Neural progenitor cell (in vitro differentiated cells): ENCODE measurements around the gene LY6G6D. TPM values are rescaled to one million over a fixed set of nuclear protein-coding genes. Genes with fewer than 3 reads are reported as not detected.

Experiments used
- DNase-seq: peaks from one replicate; pipeline ENCODE4 v3.0.0-alpha.2; 2016; ENCODE audit warnings: low spot score
- H2AFZ ChIP-seq: fragments of 200-600 bp; sonication (generic); replicated peaks from 2 replicates; pipeline ENCODE4 v1.6.1; 2016; ENCODE audit warnings: antibody characterized with exemption
- H3F3A ChIP-seq: fragments of 200-600 bp; sonication (generic); 2 replicates; pipeline ENCODE4 v1.6.1; 2016; ENCODE audit warnings: antibody characterized with exemption, low read depth
- H3K27ac ChIP-seq: fragments of 200-600 bp; sonication (generic); 2 replicates; pipeline ENCODE4 v1.5.1; 2016; ENCODE audit warnings: mild to moderate bottlenecking
- H3K27me3 ChIP-seq: fragments of 200-600 bp; sonication (generic); 2 replicates; pipeline ENCODE4 v1.6.1; 2016; ENCODE audit warnings: mild to moderate bottlenecking, moderate library complexity
- H3K36me3 ChIP-seq: fragments of 200-600 bp; sonication (generic); 2 replicates; pipeline ENCODE4 v1.5.1; 2016
- H3K4me1 ChIP-seq: fragments of 200-600 bp; sonication (generic); 2 replicates; pipeline ENCODE4 v1.6.1; 2016; ENCODE audit warnings: mixed run types
- H3K4me2 ChIP-seq: fragments of 200-600 bp; sonication (generic); 2 replicates; pipeline ENCODE4 v1.6.1; 2016
- H3K4me3 ChIP-seq: fragments of 200-600 bp; sonication (generic); 2 replicates; pipeline ENCODE4 v1.5.1; 2016
- H3K79me2 ChIP-seq: fragments of 200-600 bp; sonication (generic); 2 replicates; pipeline ENCODE4 v1.6.1; 2016; ENCODE audit warnings: low read depth
- H3K9ac ChIP-seq: fragments of 200-600 bp; sonication (generic); 2 replicates; pipeline ENCODE4 v1.6.1; 2016
- H3K9me3 ChIP-seq: fragments of 200-600 bp; sonication (generic); 2 replicates; pipeline ENCODE4 v1.5.1; 2016; ENCODE audit warnings: low read depth
- H4K20me1 ChIP-seq: fragments of 200-600 bp; sonication (generic); 2 replicates; pipeline ENCODE4 v1.6.1; 2016; ENCODE audit warnings: low read depth
- H3K27ac Mint-ChIP-seq: 3 replicates; pipeline ENCODE4 v1.8.0; 2021; ENCODE audit warnings: mixed read lengths
- H3K27me3 Mint-ChIP-seq: 2 replicates; pipeline ENCODE4 v1.8.0; 2022; ENCODE audit warnings: low read depth, mild to moderate bottlenecking, inconsistent platforms, moderate library complexity, mixed read lengths; ENCODE audit not compliant: insufficient read depth
- H3K36me3 Mint-ChIP-seq: 3 replicates; pipeline ENCODE4 v1.8.0; 2021; ENCODE audit warnings: mixed read lengths
- H3K4me1 Mint-ChIP-seq: 3 replicates; pipeline ENCODE4 v1.8.0; 2021; ENCODE audit warnings: mixed read lengths
- H3K4me3 Mint-ChIP-seq: 3 replicates; pipeline ENCODE4 v1.8.0; 2021; ENCODE audit warnings: mild to moderate bottlenecking, moderate library complexity, mixed read lengths
- H3K9me3 Mint-ChIP-seq: 3 replicates; pipeline ENCODE4 v1.8.0; 2020; ENCODE audit warnings: mixed read lengths
- EZH2 ChIP-seq: fragments of 200-600 bp; sonication (generic); IDR thresholded peaks from 2 replicates; pipeline ENCODE4 v1.6.1; 2017; ENCODE audit warnings: antibody characterized with exemption, mild to moderate bottlenecking, moderate library complexity
- EZH2phosphoT487 ChIP-seq: fragments of 200-600 bp; sonication (generic); IDR thresholded peaks from 2 replicates; pipeline ENCODE4 v1.6.1; 2017; ENCODE audit warnings: antibody characterized with exemption
- total RNA-seq: library from RNA; depleted of rRNA; stranded (reverse); fragments of >200 nt; gene quantifications from 2 replicates; pipeline ENCODE4 v1.2.3, GENCODE V29; 2015; ENCODE audit warnings: low replicate concordance
- TF ChIP-seq, protein P1 (sequence below): fragments of 200-600 bp; sonication (generic); IDR thresholded peaks from 2 replicates; pipeline ENCODE4 v1.5.1; 2017; ENCODE audit warnings: antibody characterized with exemption, mild to moderate bottlenecking

The LY6G6D gene
- total RNA-seq, 1 donor from 2014 or later = 0.90 TPM

DNA sequence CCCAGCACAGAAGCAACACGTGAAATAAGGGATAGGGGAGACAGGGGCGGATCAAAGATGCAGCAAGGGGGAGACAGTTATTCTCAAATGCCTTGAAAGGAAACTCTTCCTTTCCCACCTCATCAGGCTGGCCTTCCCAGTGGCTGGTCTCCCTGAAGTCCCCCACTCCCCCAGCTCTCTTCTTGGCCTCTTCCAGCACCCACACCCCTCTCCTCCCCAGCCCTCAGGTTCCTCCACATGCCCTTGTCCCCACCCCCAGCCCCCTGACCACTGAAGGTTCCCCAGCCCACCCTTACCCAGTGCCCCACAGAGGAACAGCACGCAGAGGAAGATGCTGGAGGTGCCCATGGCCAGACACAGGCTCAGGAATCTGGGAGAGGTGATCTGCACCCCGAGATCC, 1.7 kb upstream of the LY6G6D start:
- H2AFZ ChIP-seq = peak overlapping the region; percentile 75
- H3K79me2 ChIP-seq = no peaks in the 10 kb centered on the region

DNA sequence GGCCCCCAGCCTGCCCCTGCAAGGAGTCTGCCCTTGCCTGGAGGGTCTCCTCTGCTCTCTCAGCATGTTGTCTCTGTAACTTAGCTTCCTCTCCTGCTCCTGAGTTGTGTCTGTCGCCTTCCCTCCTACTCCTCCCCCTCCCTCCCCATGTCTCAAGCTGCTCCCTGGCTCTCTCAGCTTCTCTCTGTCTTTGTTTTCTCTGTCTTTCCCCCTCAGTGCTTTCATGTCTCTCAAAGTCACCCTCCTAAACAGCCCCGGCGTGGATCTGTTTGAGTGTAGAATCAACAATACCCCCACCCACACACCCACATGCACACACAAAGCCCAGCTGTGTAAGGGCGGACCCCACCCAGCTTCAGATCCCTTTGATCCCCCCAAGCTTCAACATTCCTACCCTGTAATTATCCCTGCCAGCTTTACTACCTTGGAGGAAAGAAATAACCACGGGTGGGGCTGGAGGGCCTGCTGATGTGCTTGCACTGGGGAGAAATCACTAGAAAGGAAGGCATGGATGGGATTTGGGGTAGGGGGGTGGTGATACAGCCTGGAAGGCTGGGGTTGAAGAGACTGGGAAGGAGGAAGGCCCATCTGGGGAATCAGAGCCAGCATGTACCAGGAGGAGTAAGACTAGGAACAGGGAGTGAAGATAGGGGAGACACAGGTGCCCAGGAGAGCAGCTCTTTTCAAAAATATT, 1.0 kb upstream of the LY6G6D start:
- Histone ChIP-seq H3K4me1 (peaks cover 25% of the 10 kb centered on the region), H3K4me3 (no peak overlapping the region), H3K27me3 (no peaks in the 10 kb centered on the region), H4K20me1 (no peaks in the 10 kb centered on the region), H3F3A (peaks cover 21% of the 10 kb centered on the region), H3K27ac (peak overlapping the region; percentile 57), H3K4me2 (peak overlapping the region; percentile 64), H3K79me2 (no peaks in the 10 kb centered on the region), H2AFZ (peak overlapping the region; percentile 75), H3K36me3 (no peaks in the 10 kb centered on the region), H3K9me3 (no peaks in the 10 kb centered on the region), H3K9ac (no peak overlapping the region)
- Mint-ChIP-seq H3K4me3 (peak overlapping the region; percentile 71), H3K9me3 (no peaks in the 10 kb centered on the region), H3K36me3 (no peaks in the 10 kb centered on the region), H3K27me3 (peaks cover 19% of the 10 kb centered on the region), H3K4me1 (peaks cover 49% of the 10 kb centered on the region), H3K27ac (peak overlapping the region; percentile 97)
- no peak for TF ChIP-seq EZH2
- TF ChIP-seq, protein P1, sequence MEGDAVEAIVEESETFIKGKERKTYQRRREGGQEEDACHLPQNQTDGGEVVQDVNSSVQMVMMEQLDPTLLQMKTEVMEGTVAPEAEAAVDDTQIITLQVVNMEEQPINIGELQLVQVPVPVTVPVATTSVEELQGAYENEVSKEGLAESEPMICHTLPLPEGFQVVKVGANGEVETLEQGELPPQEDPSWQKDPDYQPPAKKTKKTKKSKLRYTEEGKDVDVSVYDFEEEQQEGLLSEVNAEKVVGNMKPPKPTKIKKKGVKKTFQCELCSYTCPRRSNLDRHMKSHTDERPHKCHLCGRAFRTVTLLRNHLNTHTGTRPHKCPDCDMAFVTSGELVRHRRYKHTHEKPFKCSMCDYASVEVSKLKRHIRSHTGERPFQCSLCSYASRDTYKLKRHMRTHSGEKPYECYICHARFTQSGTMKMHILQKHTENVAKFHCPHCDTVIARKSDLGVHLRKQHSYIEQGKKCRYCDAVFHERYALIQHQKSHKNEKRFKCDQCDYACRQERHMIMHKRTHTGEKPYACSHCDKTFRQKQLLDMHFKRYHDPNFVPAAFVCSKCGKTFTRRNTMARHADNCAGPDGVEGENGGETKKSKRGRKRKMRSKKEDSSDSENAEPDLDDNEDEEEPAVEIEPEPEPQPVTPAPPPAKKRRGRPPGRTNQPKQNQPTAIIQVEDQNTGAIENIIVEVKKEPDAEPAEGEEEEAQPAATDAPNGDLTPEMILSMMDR = no peak
- TF ChIP-seq EZH2phosphoT487 = no peak
- peak; percentile 62 for DNase-seq

More for the DNA sequence above, 1.7 kb upstream of the LY6G6D start:
- Mint-ChIP-seq H3K27ac (peak overlapping the region; percentile 97), H3K4me1 (peaks cover 49% of the 10 kb centered on the region), H3K9me3 (no peaks in the 10 kb centered on the region), H3K27me3 (peaks cover 19% of the 10 kb centered on the region), H3K4me3 (peak overlapping the region; percentile 16), H3K36me3 (no peaks in the 10 kb centered on the region)
- Histone ChIP-seq H3K27ac (no peak overlapping the region), H4K20me1 (no peaks in the 10 kb centered on the region), H3K9me3 (no peaks in the 10 kb centered on the region), H3K36me3 (no peaks in the 10 kb centered on the region), H3K4me2 (peak overlapping the region; percentile 64), H3K4me3 (no peak overlapping the region), H3F3A (peaks cover 21% of the 10 kb centered on the region), H3K4me1 (peaks cover 25% of the 10 kb centered on the region), H3K27me3 (no peaks in the 10 kb centered on the region), H3K9ac (no peak overlapping the region)
- TF ChIP-seq, protein P1 = no peak
- TF ChIP-seq EZH2 (no peak), EZH2phosphoT487 (no peak)
- DNase-seq = no peak

DNA sequence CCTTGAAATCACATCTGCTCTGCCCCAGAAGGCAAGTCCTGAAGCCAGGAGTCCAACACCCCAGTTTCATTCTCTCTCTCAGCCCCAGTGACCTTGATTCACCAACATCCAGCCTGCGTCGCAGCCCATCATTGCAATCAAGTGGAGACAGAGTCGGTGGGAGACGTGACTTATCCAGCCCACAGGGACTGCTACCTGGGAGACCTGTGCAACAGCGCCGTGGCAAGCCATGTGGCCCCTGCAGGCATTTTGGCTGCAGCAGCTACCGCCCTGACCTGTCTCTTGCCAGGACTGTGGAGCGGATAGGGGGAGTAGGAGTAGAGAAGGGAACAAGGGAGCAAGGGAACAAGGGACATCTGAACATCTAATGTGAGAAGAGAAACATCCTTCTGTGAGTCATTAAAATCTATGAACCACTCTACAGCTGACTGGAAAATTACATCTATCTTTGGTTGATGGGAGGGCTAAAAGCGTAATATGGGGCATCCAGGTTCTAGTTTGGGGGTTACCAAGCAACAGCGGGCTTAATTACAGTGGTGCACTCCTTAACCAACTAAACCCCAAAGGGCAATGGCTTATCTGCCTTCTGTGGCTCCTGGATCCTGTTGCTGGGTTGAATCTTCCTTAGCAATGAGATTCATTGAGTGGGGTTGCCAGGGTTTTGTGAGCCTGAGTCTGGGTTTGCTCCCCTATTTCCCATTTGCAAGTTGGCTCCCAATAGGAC, 2.5 kb downstream of the LY6G6D start:
- Mint-ChIP-seq H3K9me3 (no peaks in the 10 kb centered on the region), H3K27ac (no peak overlapping the region), H3K4me3 (peak overlapping the region; percentile 46), H3K27me3 (peaks cover 12% of the 10 kb centered on the region), H3K4me1 (peaks cover 31% of the 10 kb centered on the region), H3K36me3 (no peaks in the 10 kb centered on the region)
- peak; percentile 63 for DNase-seq
- no peak overlapping the region for H3K9ac ChIP-seq
- TF ChIP-seq EZH2 = no peak
- TF ChIP-seq EZH2phosphoT487 = no peak
- TF ChIP-seq, protein P1 = peak; percentile 43
- no peaks in the 10 kb centered on the region for H3K36me3 ChIP-seq
- H2AFZ ChIP-seq = peak overlapping the region; percentile 27
- H3K27ac ChIP-seq = no peak overlapping the region
- H3K4me1 ChIP-seq = peaks cover 25% of the 10 kb centered on the region
- no peaks in the 10 kb centered on the region for H3K27me3 ChIP-seq
- H3K79me2 ChIP-seq = no peaks in the 10 kb centered on the region
- H3K4me2 ChIP-seq = no peak overlapping the region
- peaks cover 21% of the 10 kb centered on the region for H3F3A ChIP-seq
- H3K4me3 ChIP-seq = no peak overlapping the region
- no peaks in the 10 kb centered on the region for H4K20me1 ChIP-seq
- H3K9me3 ChIP-seq = no peaks in the 10 kb centered on the region
